HG03039 (cell line): ENCODE results near the gene AAK1.

Experiments used
- ATAC-seq: cut with Tn5 transposase; IDR thresholded peaks from one replicate; pipeline ENCODE4 v1.9.1; 2021; ENCODE audit warnings: mild to moderate bottlenecking, moderate library complexity; ENCODE audit not compliant: unreplicated experiment

AAK1 gene

DNA sequence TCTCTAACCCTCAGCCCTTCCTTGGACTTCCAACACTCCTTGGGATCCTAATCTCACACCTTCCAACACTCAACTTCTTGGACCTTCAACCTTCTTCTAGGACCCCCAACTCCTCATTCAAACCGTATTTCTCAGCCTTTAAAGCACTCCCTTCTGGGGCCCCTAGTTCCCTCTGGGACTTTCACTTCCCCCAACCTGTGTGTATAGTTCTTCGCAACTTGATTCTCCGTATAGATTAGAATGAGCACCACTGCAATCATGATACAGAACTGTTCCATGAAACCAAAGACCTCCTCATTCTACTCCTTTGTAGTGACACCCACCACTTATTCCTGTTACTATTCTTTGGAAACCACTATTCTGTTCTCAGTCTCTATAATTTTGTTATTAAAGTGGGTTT lies 144.3 kb downstream of the AAK1 start:
- ATAC-seq: no peak

- ATAC-seq: no peak
These were observed 147.7 kb downstream of the AAK1 start for GRCh38 chr2:69495861-69496260.

- ATAC-seq: no peak
These were observed 148.5 kb downstream of the AAK1 start for GRCh38 chr2:69495008-69495407.

DNA sequence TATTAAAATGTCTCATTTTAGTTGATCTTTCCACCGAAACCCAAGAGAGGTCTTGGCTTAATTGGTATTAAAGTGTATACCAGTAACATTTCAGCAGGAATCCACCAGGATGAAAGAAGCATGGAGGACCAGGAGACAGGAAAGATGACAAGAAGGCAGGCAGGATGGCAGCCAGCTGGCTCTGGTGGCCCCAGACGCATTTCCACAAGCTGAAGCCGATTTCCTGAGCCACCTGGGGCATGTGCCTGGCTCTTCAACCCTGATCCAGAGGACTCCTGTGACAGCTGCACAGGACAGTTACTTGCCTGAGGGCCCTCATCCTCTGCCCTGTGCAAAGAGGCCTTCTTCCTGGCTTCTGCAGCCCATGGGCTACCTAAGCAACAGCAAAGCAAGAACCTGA lies 149.4 kb downstream of the AAK1 start:
- ATAC-seq: no peak

- ATAC-seq: no peak
These were observed 150.3 kb downstream of the AAK1 start for GRCh38 chr2:69493268-69493667.

DNA sequence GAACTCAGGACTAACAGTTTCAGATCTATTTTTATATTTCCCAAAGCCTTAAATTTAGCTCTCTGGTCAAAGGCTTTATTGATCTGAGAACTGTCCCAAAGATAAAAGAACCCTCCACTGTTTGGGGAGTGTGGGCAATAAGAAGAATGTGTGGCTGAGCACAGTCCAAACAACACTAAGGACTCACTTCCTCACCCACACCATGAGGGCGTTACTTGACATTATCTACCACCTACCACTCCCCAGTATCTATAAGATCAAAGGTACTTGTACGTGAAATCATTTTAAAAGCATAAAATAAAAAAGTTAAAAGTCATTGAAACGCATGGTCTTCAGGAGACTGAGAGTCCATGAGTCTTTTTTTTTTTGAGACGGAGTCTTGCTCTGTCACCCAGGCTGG lies 151.7 kb downstream of the AAK1 start:
- no peak for ATAC-seq

DNA sequence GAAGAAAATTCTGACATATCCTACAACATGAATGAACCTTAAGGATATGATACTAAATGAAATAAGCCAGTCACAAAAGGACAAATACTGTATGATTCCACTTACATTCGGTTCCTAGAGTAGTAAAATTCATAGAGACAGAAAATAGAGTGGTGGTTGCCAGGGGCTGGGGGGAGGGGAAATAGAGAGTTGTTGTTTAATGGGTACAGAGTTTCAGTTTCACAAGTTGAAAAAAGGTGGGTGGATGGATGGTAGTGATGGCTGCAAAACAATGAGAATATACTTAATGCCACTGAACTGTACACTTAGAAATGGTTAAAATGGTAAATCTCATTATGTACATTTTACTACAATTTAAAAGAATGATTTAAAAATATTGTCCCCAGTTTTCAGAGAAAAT lies 153.1 kb downstream of the AAK1 start:
- no peak for ATAC-seq

GRCh38 chr2:69489793-69490192 lies 153.7 kb downstream of the AAK1 start:
- no peak for ATAC-seq

GRCh38 chr2:69483696-69484095 lies 159.8 kb downstream of the AAK1 start:
- ATAC-seq: no peak

DNA sequence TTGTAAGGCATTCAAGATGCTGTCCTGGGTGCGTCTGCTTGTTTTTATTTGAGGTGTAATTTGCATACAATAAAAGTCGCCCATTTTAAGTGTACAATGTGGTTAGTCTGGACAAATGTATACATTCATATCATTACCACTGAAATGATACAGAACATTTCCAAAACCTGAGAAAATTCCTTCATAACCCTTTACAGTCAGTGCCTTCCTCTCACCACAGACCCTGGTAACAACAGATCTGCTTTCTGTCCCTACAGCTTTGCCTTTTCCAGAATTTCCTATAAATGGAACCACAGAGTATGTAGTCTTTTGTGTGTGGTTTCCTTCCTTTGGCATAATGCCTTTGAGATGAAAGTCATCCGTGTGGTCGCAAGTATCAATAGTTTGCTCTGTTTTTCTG lies 160.5 kb downstream of the AAK1 start:
- ATAC-seq: no peak

GRCh38 chr2:69482471-69482870 lies 161.1 kb downstream of the AAK1 start:
- no peak for ATAC-seq

- no peak for ATAC-seq
These were observed 162.1 kb downstream of the AAK1 start for GRCh38 chr2:69481421-69481820.

DNA sequence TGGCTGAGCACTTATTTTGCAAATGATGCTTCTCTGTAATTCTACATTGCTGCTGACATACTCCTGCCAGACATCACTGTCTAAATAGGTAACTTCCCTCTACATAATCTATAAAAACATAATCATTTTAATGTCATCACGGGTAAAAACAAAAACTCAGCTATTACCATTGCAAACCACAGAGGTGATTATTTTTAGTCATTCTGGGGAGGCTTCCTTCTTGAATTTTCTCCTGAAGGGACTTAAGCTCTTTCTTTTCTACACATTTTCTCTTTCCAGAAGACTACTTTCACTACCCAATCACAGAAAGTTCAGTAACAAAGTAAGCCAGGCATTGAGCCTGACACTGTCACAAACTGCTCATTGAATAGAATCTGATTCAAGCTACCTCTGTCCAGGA lies 165.9 kb downstream of the AAK1 start:
- ATAC-seq: no peak

GRCh38 chr2:69474688-69475087 lies 168.9 kb downstream of the AAK1 start:
- no peak for ATAC-seq

- ATAC-seq: no peak
These were observed 171.7 kb downstream of the AAK1 start for GRCh38 chr2:69471793-69472192.

- no peak for ATAC-seq
These were observed 172.6 kb downstream of the AAK1 start for GRCh38 chr2:69470911-69471310.

DNA sequence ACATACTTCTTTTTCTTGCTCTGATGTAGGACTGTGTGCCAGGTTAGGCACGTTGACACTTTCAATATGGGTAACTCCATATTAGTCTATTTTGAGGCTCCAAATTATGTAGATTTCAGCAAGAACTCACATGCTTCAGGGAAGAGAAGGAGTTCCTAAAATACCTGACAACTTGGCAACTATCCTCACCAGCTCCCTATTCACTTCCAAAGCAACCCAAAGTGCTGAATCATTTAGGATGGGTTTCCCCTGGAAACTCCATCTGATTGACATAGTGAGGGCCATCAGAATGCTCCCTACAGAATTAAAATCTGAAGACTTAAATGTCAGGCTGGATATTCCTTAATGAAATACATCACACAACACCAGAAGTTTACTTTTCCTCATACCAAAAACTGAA lies 173.8 kb downstream of the AAK1 start:
- ATAC-seq: no peak

DNA sequence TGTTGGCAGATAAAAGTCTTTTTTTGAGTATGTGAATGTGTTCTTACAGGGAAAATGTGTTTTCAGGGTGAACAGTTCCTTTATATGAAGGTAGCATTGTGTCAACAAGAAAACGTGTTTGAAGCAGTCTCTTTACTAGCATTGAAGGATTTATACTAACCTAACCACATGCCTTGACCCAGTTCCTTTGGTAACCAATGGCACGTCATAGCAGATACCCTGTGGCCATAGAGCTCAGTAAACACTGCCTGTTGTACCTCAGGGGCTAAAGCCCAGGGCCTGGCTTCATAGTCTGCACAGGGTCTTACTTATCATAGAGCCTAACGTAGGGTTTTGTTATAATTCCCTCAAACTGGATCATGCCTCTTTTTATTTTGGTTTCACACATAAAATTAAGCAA lies 174.2 kb downstream of the AAK1 start:
- no peak for ATAC-seq

DNA sequence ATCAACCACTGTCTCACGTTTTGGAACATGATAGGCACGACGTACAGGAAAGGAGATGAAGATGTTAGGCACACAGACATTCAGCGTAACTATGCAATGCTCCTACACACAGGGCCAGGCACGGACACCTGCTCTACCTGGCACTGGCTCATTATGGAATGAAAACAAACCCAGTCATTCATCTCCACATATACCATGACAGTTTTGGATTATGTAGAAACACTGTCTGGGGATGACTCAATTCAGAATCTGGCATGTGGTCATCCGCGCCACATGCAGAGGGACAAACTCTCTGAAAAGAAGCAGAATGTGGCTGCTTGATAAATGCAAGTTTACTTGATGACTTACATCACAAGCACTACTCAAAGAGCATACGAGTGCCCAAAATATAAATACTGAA lies 176.8 kb downstream of the AAK1 start:
- ATAC-seq: no peak

GRCh38 chr2:69465513-69466456 lies 177.8 kb downstream of the AAK1 start:
- ATAC-seq: no peak

GRCh38 chr2:69464575-69464974 lies 179.0 kb downstream of the AAK1 start:
- ATAC-seq: no peak

DNA sequence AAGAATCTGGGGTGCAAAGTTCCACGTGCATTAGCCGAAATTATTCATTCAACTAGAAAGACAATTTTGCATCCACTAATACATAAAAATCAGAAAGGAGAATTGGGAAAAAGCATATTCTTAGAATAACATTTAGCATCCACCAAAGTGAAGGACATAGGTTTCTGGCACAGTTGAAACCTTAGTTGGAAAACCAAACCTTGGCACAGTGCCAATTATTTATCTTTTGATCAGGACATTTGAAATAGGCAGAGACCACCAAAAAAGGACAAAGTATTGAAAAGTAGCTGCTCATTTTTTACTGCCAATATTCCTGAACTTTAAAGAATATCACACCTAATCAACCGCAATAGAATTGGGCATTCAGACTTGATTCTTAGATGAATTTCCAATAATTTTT lies 180.8 kb downstream of the AAK1 start:
- ATAC-seq: no peak

GRCh38 chr2:69461404-69461803 lies 182.1 kb downstream of the AAK1 start:
- ATAC-seq: no peak
